Muscle layer of duodenum (tissue), 2 donors: Measurements from ENCODE around the gene MAB21L4.
A peak's percentile ranks its signal among the peaks of the same experiment; 100 is the strongest.

Experiments used
- H3K27ac ChIP-seq: one replicate; pipeline ENCODE4 v1.7.0; 2013; ENCODE audit warnings: mild to moderate bottlenecking, low read length
- H3K27me3 ChIP-seq: one replicate; pipeline ENCODE4 v1.7.0; 2013; ENCODE audit warnings: low read depth, mild to moderate bottlenecking, control low read depth, low read length
- H3K36me3 ChIP-seq, 2 donors: one replicate each; pipeline ENCODE4 v1.7.0; 2013; ENCODE audit warnings: low read length in 2 of 2, control low read depth in 1 of 2, mild to moderate bottlenecking in 1 of 2; ENCODE audit not compliant: insufficient read depth in 2 of 2, control insufficient read depth in 1 of 2
- H3K4me1 ChIP-seq, 2 donors: one replicate each; pipeline ENCODE4 v1.7.0; 2013; ENCODE audit warnings: low read length in 2 of 2, mild to moderate bottlenecking in 2 of 2, control low read depth in 1 of 2, moderate library complexity in 1 of 2; ENCODE audit not compliant: insufficient read depth in 2 of 2, control insufficient read depth in 1 of 2
- H3K4me3 ChIP-seq, 2 donors: one replicate each; pipeline ENCODE4 v1.7.0; 2013; ENCODE audit warnings: low read length in 2 of 2, low read depth in 1 of 2, mild to moderate bottlenecking in 1 of 2
- H3K9me3 ChIP-seq, 2 donors: one replicate each; pipeline ENCODE4 v1.7.0; 2013; ENCODE audit warnings: low read length in 2 of 2, control low read depth in 1 of 2, mild to moderate bottlenecking in 1 of 2; ENCODE audit not compliant: control insufficient read depth in 1 of 2
- donor health status: healthy.

MAB21L4 gene

GRCh38 chr2:240922245-240922981, 26.5 kb upstream of the MAB21L4 start:
- Histone ChIP-seq H3K27me3 (no peaks in the 10 kb centered on the region), H3K4me3 (no peak overlapping the region), H3K4me1 (no peaks in the 10 kb centered on the region), H3K27ac (no peak overlapping the region), H3K36me3 (no peaks in the 10 kb centered on the region), H3K9me3 (no peaks in the 10 kb centered on the region)

- Histone ChIP-seq H3K4me3 (no peak overlapping the region), H3K27me3 (no peaks in the 10 kb centered on the region), H3K27ac (no peak overlapping the region)
These were observed 26.0 kb upstream of the MAB21L4 start for GRCh38 chr2:240921995-240922244.

GRCh38 chr2:240921311-240921994, 25.5 kb upstream of the MAB21L4 start:
- H3K4me1 ChIP-seq = peaks cover 0 to 4% of the 10 kb centered on the region in 2 donors
- H3K27me3 ChIP-seq = no peaks in the 10 kb centered on the region
- H3K9me3 ChIP-seq = no peaks in the 10 kb centered on the region
- H3K27ac ChIP-seq = no peak overlapping the region
- H3K4me3 ChIP-seq = no peak overlapping the region
- H3K36me3 ChIP-seq = no peaks in the 10 kb centered on the region

More at GRCh38 chr2:240921995-240922244, 26.0 kb upstream of the MAB21L4 start:
- Histone ChIP-seq H3K36me3 (no peaks in the 10 kb centered on the region), H3K4me1 (peaks cover 0 to 2% of the 10 kb centered on the region in 2 donors), H3K9me3 (no peaks in the 10 kb centered on the region)

- peaks cover 0 to 4% of the 10 kb centered on the region in 2 donors for H3K4me1 ChIP-seq
- H3K27ac ChIP-seq = peak overlapping the region; percentile 8
- H3K4me3 ChIP-seq = no peak overlapping the region
- H3K9me3 ChIP-seq = no peaks in the 10 kb centered on the region
- no peaks in the 10 kb centered on the region for H3K36me3 ChIP-seq
- H3K27me3 ChIP-seq = no peaks in the 10 kb centered on the region
These were observed 24.9 kb upstream of the MAB21L4 start for GRCh38 chr2:240920783-240921231.

GRCh38 chr2:240919786-240920782, 24.1 kb upstream of the MAB21L4 start:
- no peaks in the 10 kb centered on the region for H3K36me3 ChIP-seq
- no peak overlapping the region for H3K27ac ChIP-seq
- H3K9me3 ChIP-seq = no peaks in the 10 kb centered on the region
- H3K27me3 ChIP-seq = peaks cover 4% of the 10 kb centered on the region
- no peak overlapping the region for H3K4me3 ChIP-seq
- peaks cover 0 to 4% of the 10 kb centered on the region in 2 donors for H3K4me1 ChIP-seq

- H3K9me3 ChIP-seq = no peaks in the 10 kb centered on the region
- no peak overlapping the region for H3K4me3 ChIP-seq
- no peak overlapping the region for H3K27ac ChIP-seq
- no peaks in the 10 kb centered on the region for H3K36me3 ChIP-seq
- H3K27me3 ChIP-seq = peaks cover 4% of the 10 kb centered on the region
- peaks cover 0 to 7% of the 10 kb centered on the region in 2 donors for H3K4me1 ChIP-seq
These were observed 23.3 kb upstream of the MAB21L4 start for GRCh38 chr2:240919161-240919781.

GRCh38 chr2:240918258-240919091, 22.5 kb upstream of the MAB21L4 start:
- H3K4me3 ChIP-seq = no peak overlapping the region

GRCh38 chr2:240917684-240918257, 21.8 kb upstream of the MAB21L4 start:
- Histone ChIP-seq H3K4me1 (peaks cover 0 to 11% of the 10 kb centered on the region in 2 donors), H3K27me3 (peaks cover 4% of the 10 kb centered on the region), H3K27ac (no peak overlapping the region)

More at GRCh38 chr2:240918258-240919091, 22.5 kb upstream of the MAB21L4 start:
- Histone ChIP-seq H3K9me3 (no peaks in the 10 kb centered on the region), H3K36me3 (no peaks in the 10 kb centered on the region), H3K27ac (no peak overlapping the region), H3K4me1 (peaks cover 0 to 11% of the 10 kb centered on the region in 2 donors), H3K27me3 (peaks cover 4% of the 10 kb centered on the region)

GRCh38 chr2:240917009-240917683, 21.2 kb upstream of the MAB21L4 start:
- Histone ChIP-seq H3K4me1 (peaks cover 0 to 11% of the 10 kb centered on the region in 2 donors), H3K4me3 (no peak overlapping the region)

More at GRCh38 chr2:240917684-240918257, 21.8 kb upstream of the MAB21L4 start:
- Histone ChIP-seq H3K9me3 (no peaks in the 10 kb centered on the region), H3K4me3 (no peak overlapping the region), H3K36me3 (no peaks in the 10 kb centered on the region)

More at GRCh38 chr2:240917009-240917683, 21.2 kb upstream of the MAB21L4 start:
- no peaks in the 10 kb centered on the region for H3K9me3 ChIP-seq
- no peak overlapping the region for H3K27ac ChIP-seq
- H3K36me3 ChIP-seq = no peaks in the 10 kb centered on the region
- peaks cover 4% of the 10 kb centered on the region for H3K27me3 ChIP-seq
